HCT116 (cell line): ENCODE data around the gene CARMIL1. TPM values are rescaled to one million over a fixed set of nuclear protein-coding genes. Genes with fewer than 3 reads are reported as not detected.

Experiments used
- ATAC-seq: fragments of 200-7000 bp; cut with Tn5 transposase; 2 replicates; pipeline ENCODE4 v1.9.1; 2020; ENCODE audit warnings: mild to moderate bottlenecking, moderate library complexity
- BruUV-seq: library from RNA; stranded (reverse); fragments of 400-500 nt; replicated peaks from 2 replicates; lab custom pipeline; 2021; lab: Mats Ljungman, UMichigan
- CTCF ChIA-PET: fragments of 300-600 bp; sonication (Branson Sonifier 250); formaldehyde crosslinking; loops from one replicate; lab custom pipeline; 2021; ENCODE audit warnings: antibody characterized with exemption; lab: Charles Lee
- POLR2A ChIA-PET: fragments of 300-600, 350-600 bp; sonication (Branson Sonifier 250); formaldehyde crosslinking; loops from one replicate; lab custom pipeline; 2021; ENCODE audit warnings: antibody characterized with exemption; lab: Charles Lee
- RAD21 ChIA-PET, 2 experiments: fragments of 300-600 bp; sonication (Branson Sonifier 250); formaldehyde crosslinking; loops; one replicate each; lab custom pipeline; 2023; ENCODE audit warnings: low total read pairs in 2 of 2; ENCODE audit not compliant: uncharacterized antibody in 2 of 2, unreplicated experiment in 2 of 2, low non-redundant PET in 1 of 2; lab: Charles Lee
- DNase-seq: peaks from one replicate; pipeline ENCODE4 v3.0.0-alpha.2; 2010; ENCODE audit warnings: low read depth, low spot score
- H2AFZ ChIP-seq: fragments of 200-600 bp; shearing (Covaris generic), sonication (generic); 2 replicates; pipeline ENCODE4 v1.6.1; 2017; ENCODE audit warnings: low read depth, mixed run types, mixed read lengths, antibody characterized with exemption, low read length; ENCODE audit not compliant: poor library complexity, severe bottlenecking
- H3K27ac ChIP-seq: 2 replicates; pipeline ENCODE4 v1.5.1; 2012; ENCODE audit warnings: low read depth, low read length
- H3K27me3 ChIP-seq: fragments of 200-600 bp; sonication (generic); 2 replicates; pipeline ENCODE4 v1.6.1; 2016; ENCODE audit warnings: mixed run types, low read length, mixed read lengths; ENCODE audit not compliant: insufficient read depth
- H3K36me3 ChIP-seq, 2 experiments: fragments of 200-500 bp in 1 of 2; fragments of 200-600 bp in 1 of 2; sonication (Bioruptor generic) in 1 of 2; sonication (generic) in 1 of 2; 2 replicates each; pipeline versions ENCODE4 v1.5.1 to v1.6.1; 2014 to 2016; ENCODE audit warnings: low read length in 2 of 2, inconsistent platforms in 1 of 2, mixed read lengths in 1 of 2, mixed run types in 1 of 2; ENCODE audit not compliant: insufficient read depth in 2 of 2, control insufficient read depth in 1 of 2
- H3K4me1 ChIP-seq, 2 experiments: fragments of 200-600 bp in 1 of 2; sonication (generic) in 1 of 2; 2 replicates each; pipeline versions ENCODE4 v1.5.1 to v1.6.1; 2012 to 2017; ENCODE audit warnings: low read length in 2 of 2, inconsistent platforms in 1 of 2, mild to moderate bottlenecking in 1 of 2, mixed read lengths in 1 of 2, mixed run types in 1 of 2, moderate library complexity in 1 of 2; ENCODE audit not compliant: insufficient read depth in 2 of 2, control insufficient read depth in 1 of 2
- H3K4me2 ChIP-seq: fragments of 200-600 bp; sonication (generic); 2 replicates; pipeline ENCODE4 v1.6.1; 2017; ENCODE audit warnings: mixed run types, low read length, mixed read lengths
- H3K4me3 ChIP-seq, 2 experiments: fragments of 200-600 bp in 1 of 2; sonication (generic) in 1 of 2; replicated peaks in 1 of 2; 2 replicates each; pipeline ENCODE4 v1.5.1; 2011 to 2016; ENCODE audit warnings: low read length in 2 of 2, control low read depth in 1 of 2, low read depth in 1 of 2, mild to moderate bottlenecking in 1 of 2, mixed read lengths in 1 of 2, mixed run types in 1 of 2
- H3K79me2 ChIP-seq: fragments of 200-600 bp; sonication (generic); 2 replicates; pipeline ENCODE4 v1.6.1; 2017; ENCODE audit warnings: mild to moderate bottlenecking, mixed run types, low read length, moderate library complexity, mixed read lengths; ENCODE audit not compliant: insufficient read depth
- H3K9ac ChIP-seq: fragments of 200-600 bp; sonication (generic); 2 replicates; pipeline ENCODE4 v1.6.1; 2016; ENCODE audit warnings: low read length, mixed read lengths
- H3K9me2 ChIP-seq: fragments of 200-600 bp; sonication (generic), shearing (Covaris generic); 2 replicates; pipeline ENCODE4 v1.6.1; 2017; ENCODE audit warnings: mixed run types, mild to moderate bottlenecking, moderate library complexity; ENCODE audit not compliant: insufficient read depth
- H3K9me3 ChIP-seq, 2 experiments: fragments of 200-500 bp in 1 of 2; fragments of 200-600 bp in 1 of 2; sonication (Bioruptor generic) in 1 of 2; sonication (generic) in 1 of 2; 2 replicates each; pipeline ENCODE4 v1.6.1; 2014 to 2017; ENCODE audit warnings: low read length in 2 of 2, mixed read lengths in 2 of 2, inconsistent platforms in 1 of 2, low read depth in 1 of 2, mild to moderate bottlenecking in 1 of 2, mixed run types in 1 of 2, moderate library complexity in 1 of 2; ENCODE audit not compliant: control insufficient read depth in 1 of 2, insufficient read depth in 1 of 2
- H4K20me1 ChIP-seq: fragments of 200-600 bp; sonication (generic), shearing (Covaris generic); 2 replicates; pipeline ENCODE4 v1.6.1; 2017; ENCODE audit warnings: mixed run types, mild to moderate bottlenecking, moderate library complexity; ENCODE audit not compliant: insufficient read depth
- EZH2 ChIP-seq: fragments of 200-600 bp; sonication (generic); IDR thresholded peaks from 2 replicates; pipeline ENCODE4 v1.6.1; 2017; ENCODE audit warnings: antibody characterized with exemption, mixed run types
- EZH2phosphoT487 ChIP-seq: fragments of 200-600 bp; IDR thresholded peaks from 2 replicates; pipeline ENCODE4 v1.6.1; 2018; ENCODE audit warnings: antibody characterized with exemption, borderline replicate concordance
- FOSL1 ChIP-seq: IDR thresholded peaks from 2 replicates; pipeline ENCODE4 v1.6.1; 2012; ENCODE audit warnings: low read depth
- POLR2A ChIP-seq: IDR thresholded peaks from 2 replicates; pipeline ENCODE4 v1.7.0; 2011; ENCODE audit warnings: borderline replicate concordance; ENCODE audit not compliant: insufficient read depth, insufficient read length; ENCODE audit errors: extremely low read depth
- SP1 ChIP-seq: IDR thresholded peaks from 2 replicates; pipeline ENCODE4 v1.6.1; 2012; ENCODE audit warnings: low read depth
- TCF7L2 ChIP-seq: IDR thresholded peaks from 2 replicates; pipeline ENCODE4 v1.7.0; 2011; ENCODE audit warnings: borderline replicate concordance, inconsistent platforms; ENCODE audit not compliant: insufficient read depth, insufficient read length; ENCODE audit errors: extremely low read depth
- ZFX ChIP-seq: fragments of 450-650 bp; IDR thresholded peaks from 2 replicates; pipeline ENCODE4 v1.6.1; 2017
- intact Hi-C: fragments of 100-400 bp; cut with micrococcal nuclease; formaldehyde crosslinking; loops from 2 replicates; pipeline ENCODE4 v1.10.0; 2022
- total RNA-seq: library from RNA; stranded (reverse); gene quantifications from one replicate; pipeline ENCODE4 v1.2.1, GENCODE V29; 2021; ENCODE audit not compliant: unreplicated experiment

Gene CARMIL1
- total RNA-seq, 1 experiment from 2014 or later, result 21.7 TPM

DNA sequence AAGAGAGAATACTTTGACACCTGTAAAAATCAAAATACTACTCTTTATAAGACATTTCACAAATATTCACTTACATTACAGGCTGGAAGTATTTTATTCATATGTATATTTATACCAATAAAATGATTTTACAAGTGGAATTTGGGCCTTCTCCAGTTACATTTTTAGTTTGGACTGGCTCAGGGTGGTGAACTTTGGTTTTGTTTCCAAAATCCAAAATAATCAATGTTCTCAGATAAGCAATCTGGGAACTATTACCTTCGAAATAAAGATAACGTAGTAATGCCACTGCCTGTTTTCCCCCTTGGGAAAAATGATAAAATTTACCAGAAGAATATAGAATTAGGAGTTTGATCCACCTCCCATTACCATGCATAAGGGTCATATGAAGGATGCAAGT is 341.2 kb downstream of the CARMIL1 start:
- Histone ChIP-seq H3K27me3 (no peaks in the 10 kb centered on the region), H3K4me2 (no peak overlapping the region), H3K36me3 (no peaks in the 10 kb centered on the region), H4K20me1 (no peaks in the 10 kb centered on the region), H3K9ac (no peak overlapping the region), H3K4me3 (no peak overlapping the region), H3K79me2 (no peaks in the 10 kb centered on the region), H2AFZ (no peak overlapping the region), H3K9me3 (no peaks in the 10 kb centered on the region), H3K27ac (no peak overlapping the region), H3K4me1 (no peaks in the 10 kb centered on the region), H3K9me2 (no peaks in the 10 kb centered on the region)
- ChIA-PET CTCF (no interaction called here), RAD21 (no interaction called here), POLR2A (no interaction called here)
- intact Hi-C loops, result no loop called here
- no peak for TF ChIP-seq EZH2phosphoT487
- TF ChIP-seq FOSL1, result no peak
- DNase-seq (no peak), ATAC-seq (no peak)
- no TSS peak for BruUV-seq

- ChIA-PET POLR2A (no interaction called here), RAD21 (no interaction called here), CTCF (no interaction called here)
- ATAC-seq, result no peak
- Histone ChIP-seq H3K4me2 (no peak overlapping the region), H3K27me3 (no peaks in the 10 kb centered on the region), H3K36me3 (no peaks in the 10 kb centered on the region), H2AFZ (no peak overlapping the region), H4K20me1 (no peaks in the 10 kb centered on the region), H3K79me2 (no peaks in the 10 kb centered on the region), H3K9me3 (no peaks in the 10 kb centered on the region), H3K9ac (no peak overlapping the region), H3K9me2 (no peaks in the 10 kb centered on the region), H3K4me1 (no peaks in the 10 kb centered on the region), H3K27ac (no peak overlapping the region), H3K4me3 (no peak overlapping the region)
- TF ChIP-seq ZFX (no peak), EZH2 (no peak), POLR2A (no peak), EZH2phosphoT487 (no peak), SP1 (no peak), TCF7L2 (no peak)
- DNase-seq, result no peak
- intact Hi-C loops, result no loop called here
- BruUV-seq, result no TSS peak
These were observed 343.9 kb downstream of the CARMIL1 start for GRCh38 chr6:25623065-25623464.
